H1 (cell line): ENCODE measurements around the gene SMIM1. TPM values are rescaled to one million over a fixed set of nuclear protein-coding genes. Genes with fewer than 3 reads are reported as not detected.

ENCODE experiments used
- CTCF ChIA-PET: fragments of 300-600 bp; sonication (Branson Sonifier 250); formaldehyde crosslinking; loops from one replicate; lab custom pipeline; 2021; ENCODE audit not compliant: partially characterized antibody; lab: Charles Lee
- POLR2A ChIA-PET: fragments of 300-600 bp; sonication (Branson Sonifier 250); formaldehyde crosslinking; loops from one replicate; lab custom pipeline; 2021; ENCODE audit warnings: inconsistent platforms; ENCODE audit not compliant: partially characterized antibody; lab: Charles Lee
- DNase-seq, 2 experiments: peaks; one replicate each; pipeline versions ENCODE4 v3.0.0 to v3.0.0-alpha.2; 2010 to 2022; ENCODE audit warnings: low spot score in 2 of 2, low read depth in 1 of 2, mixed read lengths in 1 of 2
- FAIRE-seq: peaks from 2 replicates; lab custom pipeline; 2011; peaks lifted over from hg19 to GRCh38; lab: Jason Lieb, UNC
- H2AFZ ChIP-seq: 2 replicates; pipeline ENCODE4 v1.8.1; 2012; ENCODE audit warnings: low read length, inconsistent platforms
- H2AK5ac ChIP-seq: 2 replicates; pipeline ENCODE4 v1.6.1; 2013; ENCODE audit warnings: low read depth, low read length
- H2BK120ac ChIP-seq: replicated peaks from 2 replicates; pipeline ENCODE3; 2013; ENCODE audit warnings: low read depth, low read length, inconsistent platforms
- H2BK12ac ChIP-seq: 2 replicates; pipeline ENCODE4 v1.6.1; 2013; ENCODE audit warnings: low read depth, low read length
- H2BK15ac ChIP-seq: 2 replicates; pipeline ENCODE4 v1.6.1; 2013; ENCODE audit warnings: low read length
- H2BK20ac ChIP-seq: 2 replicates; pipeline ENCODE4 v1.6.1; 2013; ENCODE audit warnings: low read length
- H2BK5ac ChIP-seq: 2 replicates; pipeline ENCODE4 v1.6.1; 2013; ENCODE audit warnings: low read depth, low read length
- H3K14ac ChIP-seq: 2 replicates; pipeline ENCODE4 v1.6.1; 2013; ENCODE audit warnings: inconsistent platforms; ENCODE audit not compliant: insufficient read length
- H3K18ac ChIP-seq: 2 replicates; pipeline ENCODE4 v1.6.1; 2013; ENCODE audit warnings: low read length; ENCODE audit errors: extremely low read depth
- H3K23ac ChIP-seq: 2 replicates; pipeline ENCODE4 v1.6.1; 2013; ENCODE audit warnings: inconsistent platforms; ENCODE audit not compliant: insufficient read length
- H3K23me2 ChIP-seq: 2 replicates; pipeline ENCODE4 v1.6.1; 2013; ENCODE audit warnings: low read depth, low read length
- H3K27ac ChIP-seq: 2 replicates; pipeline ENCODE4 v1.6.1; 2011; ENCODE audit warnings: low read depth, low read length, inconsistent platforms
- H3K27me3 ChIP-seq, 4 experiments: replicated peaks in 1 of 4; 1 replicate in 1 of 4; 2 replicates in 3 of 4; pipeline versions ENCODE4 v1.6.1 to v1.8.1; 2011 to 2013; ENCODE audit warnings: low read length in 3 of 4, mild to moderate bottlenecking in 3 of 4, inconsistent platforms in 2 of 4, mixed read lengths in 2 of 4, moderate library complexity in 1 of 4; ENCODE audit not compliant: control insufficient read depth in 3 of 4, insufficient read depth in 3 of 4; ENCODE audit errors: extremely low read depth in 1 of 4
- H3K36me3 ChIP-seq, 4 experiments: 2 replicates each; pipeline versions ENCODE4 v1.6.1 to v1.8.1; 2011 to 2013; ENCODE audit warnings: mild to moderate bottlenecking in 4 of 4, low read length in 3 of 4, moderate library complexity in 2 of 4, control low read depth in 1 of 4, inconsistent platforms in 1 of 4; ENCODE audit not compliant: insufficient read depth in 4 of 4, control insufficient read depth in 2 of 4
- H3K4ac ChIP-seq: replicated peaks from 2 replicates; pipeline ENCODE3; 2013; ENCODE audit warnings: low read length, low read depth, mixed read lengths, inconsistent platforms; ENCODE audit not compliant: insufficient read length
- H3K4me1 ChIP-seq, 4 experiments: replicated peaks in 1 of 4; 1 replicate in 1 of 4; 2 replicates in 3 of 4; pipeline versions ENCODE4 v1.6.1 to v1.8.1; 2011 to 2013; ENCODE audit warnings: low read length in 3 of 4, inconsistent platforms in 2 of 4, mixed read lengths in 1 of 4; ENCODE audit not compliant: insufficient read depth in 4 of 4, control insufficient read depth in 3 of 4
- H3K4me2 ChIP-seq, 2 experiments: 2 replicates each; pipeline versions ENCODE4 v1.6.1 to v1.8.1; 2011 to 2013; ENCODE audit warnings: low read depth in 2 of 2, low read length in 2 of 2, control low read depth in 1 of 2, inconsistent platforms in 1 of 2, mild to moderate bottlenecking in 1 of 2; ENCODE audit not compliant: insufficient read depth in 1 of 2
- H3K4me3 ChIP-seq, 4 experiments: fragments of 200-600, 300-600 bp in 1 of 4; sonication (generic), shearing (Covaris generic), sonication (Bioruptor Twin) in 1 of 4; 2 replicates each; pipeline versions ENCODE4 v1.5.1 to v1.8.1; 2011 to 2016; ENCODE audit warnings: low read length in 4 of 4, low read depth in 3 of 4, control low read depth in 2 of 4, inconsistent platforms in 2 of 4, mild to moderate bottlenecking in 2 of 4, mixed read lengths in 1 of 4, moderate library complexity in 1 of 4; ENCODE audit not compliant: insufficient read depth in 2 of 4; ENCODE audit errors: extremely low read depth in 1 of 4
- H3K56ac ChIP-seq: replicated peaks from 2 replicates; pipeline ENCODE3; 2013; ENCODE audit warnings: low read depth, mild to moderate bottlenecking, mixed read lengths, low read length, inconsistent platforms; ENCODE audit not compliant: insufficient read length
- H3K79me1 ChIP-seq: 2 replicates; pipeline ENCODE4 v1.6.1; 2013; ENCODE audit warnings: low read depth, low read length, control low read depth
- H3K79me2 ChIP-seq, 2 experiments: 2 replicates each; pipeline versions ENCODE4 v1.6.1 to v1.8.1; 2012 to 2013; ENCODE audit warnings: low read length in 2 of 2, mild to moderate bottlenecking in 2 of 2, inconsistent platforms in 1 of 2; ENCODE audit not compliant: insufficient read depth in 2 of 2, control insufficient read depth in 1 of 2
- H3K9ac ChIP-seq, 4 experiments: replicated peaks in 1 of 4; 1 replicate in 1 of 4; 2 replicates in 3 of 4; pipeline versions ENCODE4 v1.6.1 to v1.8.1; 2011 to 2013; ENCODE audit warnings: low read depth in 3 of 4, low read length in 3 of 4, control low read depth in 2 of 4, mild to moderate bottlenecking in 2 of 4, moderate library complexity in 2 of 4, inconsistent platforms in 1 of 4; ENCODE audit errors: extremely low read depth in 1 of 4
- H3K9me3 ChIP-seq, 2 experiments: 2 replicates each; pipeline versions ENCODE4 v1.6.1 to v1.8.1; 2012 to 2013; ENCODE audit warnings: mild to moderate bottlenecking in 2 of 2, moderate library complexity in 2 of 2, control low read depth in 1 of 2, inconsistent platforms in 1 of 2, low read depth in 1 of 2, low read length in 1 of 2, mixed read lengths in 1 of 2; ENCODE audit not compliant: insufficient read depth in 2 of 2
- H4K20me1 ChIP-seq, 2 experiments: replicated peaks in 1 of 2; 2 replicates each; pipeline versions ENCODE3 to v1.8.1; 2011 to 2013; ENCODE audit warnings: inconsistent platforms in 2 of 2, low read length in 2 of 2, mild to moderate bottlenecking in 1 of 2; ENCODE audit not compliant: insufficient read depth in 2 of 2, control insufficient read depth in 1 of 2
- H4K5ac ChIP-seq: 2 replicates; pipeline ENCODE4 v1.6.1; 2013; ENCODE audit warnings: low read length, low read depth, mixed read lengths, inconsistent platforms; ENCODE audit not compliant: insufficient read length
- H4K8ac ChIP-seq: 2 replicates; pipeline ENCODE4 v1.8.0; 2013; ENCODE audit warnings: mild to moderate bottlenecking, moderate library complexity, low read length, inconsistent platforms; ENCODE audit not compliant: insufficient read depth; ENCODE audit errors: extremely low read depth
- H4K91ac ChIP-seq: replicated peaks from 2 replicates; pipeline ENCODE3; 2013; ENCODE audit warnings: low read length, mixed read lengths, inconsistent platforms; ENCODE audit not compliant: insufficient read length
- ASH2L ChIP-seq: fragments of 200-600, 300-600 bp; sonication (generic); IDR thresholded peaks from one replicate; pipeline ENCODE4 v1.7.1; 2017; ENCODE audit warnings: low read length
- JUN ChIP-seq: IDR thresholded peaks from 2 replicates; pipeline ENCODE4 v1.6.1; 2011; ENCODE audit warnings: low read depth, mild to moderate bottlenecking, improper control_type of control experiment, low read length
- JUND ChIP-seq: IDR thresholded peaks from 2 replicates; pipeline ENCODE4 v1.6.1; 2011; ENCODE audit warnings: mild to moderate bottlenecking, improper control_type of control experiment, low read length
- RBBP5 ChIP-seq: IDR thresholded peaks from 2 replicates; pipeline ENCODE4 v1.7.1; 2012; ENCODE audit warnings: low read depth, mild to moderate bottlenecking, inconsistent platforms, low read length, moderate library complexity, borderline replicate concordance
- WGBS, 2 experiments: shearing (Covaris generic) in 1 of 2; methylation state at CpG; one replicate each; pipeline versions ENCODE4 v1.1.6 to v1.1.7; 2013 to 2015; ENCODE audit warnings: low lambda C conversion rate in 2 of 2, mixed read lengths in 2 of 2, inconsistent platforms in 1 of 2, low coverage in 1 of 2, missing lambda C conversion rate in 1 of 2; ENCODE audit not compliant: insufficient replicate concordance in 2 of 2, insufficient coverage in 1 of 2, insufficient read length in 1 of 2; ENCODE audit errors: extremely low coverage in 1 of 2, missing lambda C conversion rate in 1 of 2; 5-methylcytosine and 5-hydroxymethylcytosine counted together
- polyA plus RNA-seq, 7 experiments: library from polyadenylated mRNA; depleted of rRNA in 3 of 7; stranded (reverse) in 5 of 7; unstranded in 2 of 7; fragments of >200 nt in 5 of 7; fragments of 200-250 nt in 2 of 7; gene quantifications; 1 replicate in 5 of 7; 2 replicates in 1 of 7; 4 replicates in 1 of 7; pipeline versions ENCODE4 v1.2.1 to v1.2.3, GENCODE V29; 2011 to 2013; ENCODE audit warnings: missing spikeins in 2 of 7, mixed read lengths in 2 of 7
- total RNA-seq: library from RNA; stranded (reverse); fragmentation: NEBNext Ultra II Directional; extraction: Animal tissue kit (Norgen Biotek cat#: 25700); gene quantifications from 2 replicates; pipeline ENCODE4 v1.2.1, GENCODE V29; 2021

Gene SMIM1
- total and polyA plus RNA-seq, 2 of the 8 experiments (the other 6 are each of a cell fraction or from before 2014, with no cell fraction given) = 7.7 to 9.7 TPM

GRCh38 chr1:3741566-3742438 is 30.7 kb upstream of the SMIM1 start:
- no peak overlapping the region for H2AK5ac ChIP-seq
- H3K18ac ChIP-seq = no peak overlapping the region
- TF ChIP-seq JUND = no peak
- no peak for TF ChIP-seq JUN
- TF ChIP-seq ASH2L = no peak
- TF ChIP-seq RBBP5 = no peak
- no peak overlapping the region for H2BK15ac ChIP-seq
- H2AFZ ChIP-seq = no peak overlapping the region
- no peak overlapping the region for H2BK20ac ChIP-seq
- no peak overlapping the region for H3K14ac ChIP-seq
- H3K4me1 ChIP-seq = peaks cover 0 to 16% (median 13%) of the 10 kb centered on the region in 4 experiments; a peak in 6 of 7 replicates
- H3K27ac ChIP-seq = no peak overlapping the region
- CTCF ChIA-PET = interaction anchor here (0.8 to 3.1 kb wide), 4 partner anchors 14 to 289 kb away, joined by 3 to 8 read pairs (median 4); no protein-coding TSS in a partner anchor
- no peak overlapping the region for H2BK12ac ChIP-seq
- H3K9ac ChIP-seq = no peak overlapping the region; a peak in 2 of 7 replicates
- no peak overlapping the region for H4K91ac ChIP-seq
- H3K9me3 ChIP-seq = no peaks in the 10 kb centered on the region
- no peak overlapping the region for H4K5ac ChIP-seq
- POLR2A ChIA-PET = no interaction called here
- no peak overlapping the region; the same call in 1 of the 2 replicates for H2BK5ac ChIP-seq
- FAIRE-seq (no peak), DNase-seq (no peak)
- peak overlapping the region; percentile 3 for H3K56ac ChIP-seq
- H3K4ac ChIP-seq = no peak overlapping the region
- peaks cover 8 to 45% of the 10 kb centered on the region in 2 experiments for H4K20me1 ChIP-seq
- H3K4me3 ChIP-seq = no peak overlapping the region
- peaks cover 23% of the 10 kb centered on the region for H3K79me1 ChIP-seq
- 90% methylated on average over 22 of the region's 22 CpGs; no CpG with 5 or more reads in 1 of the 2 experiments for WGBS, 2 experiments
- H3K27me3 ChIP-seq = no peaks in the 10 kb centered on the region
- peaks cover 0 to 31% of the 10 kb centered on the region in 2 experiments; a peak in 3 of 4 replicates for H3K79me2 ChIP-seq
- no peak overlapping the region for H3K4me2 ChIP-seq
- no peak overlapping the region for H2BK120ac ChIP-seq
- no peak overlapping the region for H4K8ac ChIP-seq
- H3K23ac ChIP-seq = no peak overlapping the region
- H3K36me3 ChIP-seq = peaks cover 15 to 60% (median 45%) of the 10 kb centered on the region in 4 experiments
- H3K23me2 ChIP-seq = peaks cover 13% of the 10 kb centered on the region
